ENCODE results near the gene MESP2. TPM values are rescaled to one million over a fixed set of nuclear protein-coding genes. Genes with fewer than 3 reads are reported as not detected.

Gene MESP2
- total and polyA plus RNA-seq, 9 of the 15 experiments (the other 6 are each of a cell fraction or from before 2014, with no cell fraction given) = 0.08 to 0.82 (median 0.37) TPM

DNA sequence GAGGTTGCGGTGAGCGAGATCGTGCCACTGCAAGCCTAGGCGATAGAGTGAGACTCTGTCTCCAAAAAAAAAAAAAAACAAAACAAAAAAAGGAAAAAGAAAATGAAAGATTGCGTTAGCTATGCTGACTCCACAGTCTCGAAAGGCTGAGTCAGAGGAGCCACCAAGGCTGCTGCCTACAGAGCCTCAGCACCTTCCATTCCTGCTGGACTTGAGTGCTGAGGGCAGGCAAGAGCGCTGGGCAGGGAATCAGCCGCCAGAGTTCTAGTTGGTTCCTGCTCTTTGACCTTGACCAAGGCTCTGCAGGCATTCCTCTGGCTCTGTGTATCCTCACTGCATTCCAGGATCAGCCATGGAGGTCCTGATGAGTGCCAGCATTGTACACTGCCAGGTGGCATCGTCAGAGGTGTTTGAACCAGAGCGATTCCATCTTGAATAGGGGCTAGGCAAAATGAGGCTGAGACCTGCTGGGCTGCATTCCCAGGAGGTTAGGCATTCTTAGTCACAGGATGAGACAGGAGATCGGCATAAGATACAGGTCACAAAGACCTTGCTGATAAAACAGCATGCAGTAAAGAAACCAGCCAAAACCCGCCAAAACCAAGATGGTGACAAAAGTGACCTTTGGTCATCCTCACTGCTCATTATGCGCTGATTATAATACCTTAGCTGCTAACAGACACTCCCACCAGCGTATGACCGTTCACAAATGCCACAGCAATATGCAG lies 5.9 kb downstream of the MESP2 start (continued):
- TF ChIP-seq TFE3 (CRISPR knock-in tag; IDR thresholded peaks at IDR 0.05) = peak; percentile 78
- TF ChIP-seq RNF219 (CRISPR knock-in tag; IDR thresholded peaks at IDR 0.05) = peak; percentile 96
- no peak for TF ChIP-seq RFX1 (IDR thresholded peaks at IDR 0.05)
- TF ChIP-seq ZBTB17 (CRISPR knock-in tag; IDR thresholded peaks at IDR 0.05) = peak; percentile 97
- TF ChIP-seq CREBBP (IDR thresholded peaks at IDR 0.05; ENCODE audit: low read depth, low read length) = no peak
- TF ChIP-seq SMC3 (conservative IDR thresholded peaks at IDR 0.05; ENCODE audit: insufficient read depth, low read depth, low read length) = no peak
- no peak for TF ChIP-seq KHSRP (IDR thresholded peaks at IDR 0.05)
- TF ChIP-seq RB1 (IDR thresholded peaks at IDR 0.05; ENCODE audit: low read depth) = no peak
- no peak for TF ChIP-seq ZBTB49 (CRISPR knock-in tag; IDR thresholded peaks at IDR 0.05; ENCODE audit: borderline replicate concordance)
- TF ChIP-seq ZNF146 (CRISPR knock-in tag; IDR thresholded peaks at IDR 0.05; ENCODE audit: unreplicated experiment) = no peak
- no peak for TF ChIP-seq ZFP36 (IDR thresholded peaks at IDR 0.05; ENCODE audit: low read depth, low read length, partially characterized antibody)
- peak; percentile 79; the same call in 1 of the 2 replicates for TF ChIP-seq DLX4 (CRISPR knock-in tag; IDR thresholded peaks at IDR 0.05)
- TF ChIP-seq ZNF431 (CRISPR knock-in tag; IDR thresholded peaks at IDR 0.05) = no peak
- TF ChIP-seq SIRT6 (IDR thresholded peaks at IDR 0.05; ENCODE audit: low read depth, low read length) = no peak
- peak; percentile 19; the same call in 1 of the 2 replicates for TF ChIP-seq EP300 (IDR thresholded peaks at IDR 0.05; ENCODE audit: low read length)
- TF ChIP-seq ETV6 (IDR thresholded peaks at IDR 0.05; ENCODE audit: borderline replicate concordance in 1 of 2, low read depth in 2 of 2, low read length in 1 of 2) = no peak
- no peak for TF ChIP-seq ETV6 (CRISPR knock-in tag; IDR thresholded peaks at IDR 0.05; ENCODE audit: borderline replicate concordance)
- 0 out of 2 replicates have a peak, but pooled peaks have one; percentile 77 for TF ChIP-seq GABPB2 (CRISPR knock-in tag; conservative IDR thresholded peaks at IDR 0.05)
- peak; percentile 96 for TF ChIP-seq ZNF445 (CRISPR knock-in tag; IDR thresholded peaks at IDR 0.05; ENCODE audit: low read depth)
- TF ChIP-seq E2F5 (CRISPR knock-in tag; IDR thresholded peaks at IDR 0.05) = no peak
- TF ChIP-seq SRF (CRISPR knock-in tag; IDR thresholded peaks at IDR 0.05) = peak in 1 of 2 experiments; percentile 83; a peak in 2 of 4 replicates
